GM18519 (cell line): ENCODE results near the gene SGPP2.
"Not testable (repeated sequence)": the region's sequence is repeated elsewhere in the genome, so short reads cannot be mapped to it uniquely, and the experiment has no call there.

ENCODE experiments used
- ATAC-seq: cut with Tn5 transposase; IDR thresholded peaks from one replicate; pipeline ENCODE4 v1.9.1; 2021; ENCODE audit warnings: mild to moderate bottlenecking, moderate library complexity; ENCODE audit not compliant: unreplicated experiment, low FRiP score

SGPP2 gene

DNA sequence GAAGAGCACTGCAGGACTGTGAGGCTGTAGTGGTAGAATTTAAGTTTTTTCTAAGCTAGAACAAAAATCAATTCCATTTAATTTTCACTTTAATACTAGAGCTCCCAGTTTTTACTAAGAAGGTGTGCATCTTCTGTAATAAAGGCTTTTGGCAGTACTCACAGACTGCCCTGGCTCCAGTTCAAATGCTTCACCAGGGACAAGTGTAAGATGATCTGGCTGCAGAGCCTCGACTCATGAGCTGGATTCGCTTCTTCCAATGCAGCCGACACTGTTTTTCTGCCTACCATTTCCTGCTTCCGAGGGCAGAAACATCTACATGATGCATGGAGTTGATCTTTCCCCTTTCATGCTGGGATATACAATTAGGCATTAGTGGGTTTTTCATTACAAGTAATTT is 144.5 kb downstream of the SGPP2 start:
- ATAC-seq, result no peak

GRCh38 chr2:222569826-222570225 is 145.5 kb downstream of the SGPP2 start:
- no peak for ATAC-seq

DNA sequence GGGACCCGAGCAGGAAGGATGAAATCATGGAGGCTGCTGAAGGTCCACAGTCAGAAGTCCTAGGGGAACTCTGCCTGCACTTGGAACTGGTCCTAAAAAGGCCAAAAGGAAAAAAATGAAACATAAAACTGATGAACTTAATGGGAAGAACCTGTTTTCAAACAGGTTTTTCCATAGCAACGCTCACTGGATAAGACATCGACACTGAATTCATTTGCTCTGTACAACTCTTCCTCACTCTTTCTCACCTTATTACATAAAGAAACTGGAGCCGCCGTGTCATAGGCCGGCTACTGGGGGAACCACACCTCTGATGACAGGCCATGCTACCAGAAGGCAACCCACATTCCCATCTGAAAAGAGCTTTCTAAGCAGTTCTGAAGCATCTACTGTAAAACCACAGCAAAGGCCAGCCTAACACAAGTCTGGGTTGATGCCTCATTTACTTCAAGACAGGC is 147.9 kb downstream of the SGPP2 start:
- no peak for ATAC-seq

- no peak for ATAC-seq
These were observed 148.4 kb downstream of the SGPP2 start for GRCh38 chr2:222572751-222573174.

DNA sequence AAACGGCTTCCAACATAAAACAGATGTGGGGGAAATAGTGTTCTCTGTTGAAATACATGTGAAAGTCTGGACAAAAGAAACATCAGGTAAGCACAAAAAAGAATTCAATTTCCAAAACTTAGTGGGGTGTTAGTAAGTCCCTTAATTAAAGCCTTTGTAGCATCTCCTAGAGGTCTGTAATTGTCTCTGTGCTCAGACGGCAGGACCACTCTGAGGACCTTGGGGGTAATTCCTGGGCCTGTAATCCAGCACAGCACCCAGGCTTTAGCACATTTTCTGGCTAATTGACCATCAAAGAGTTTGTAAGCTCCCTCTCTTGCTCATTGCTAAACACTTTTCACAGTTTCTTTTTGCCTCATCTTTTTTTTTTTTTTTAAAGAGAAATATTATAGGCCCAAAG is 151.3 kb downstream of the SGPP2 start:
- ATAC-seq, result no peak

GRCh38 chr2:222576171-222577081 is 152.1 kb downstream of the SGPP2 start:
- no peak for ATAC-seq

- no peak for ATAC-seq
These were observed 153.0 kb downstream of the SGPP2 start for GRCh38 chr2:222577341-222577740.

DNA sequence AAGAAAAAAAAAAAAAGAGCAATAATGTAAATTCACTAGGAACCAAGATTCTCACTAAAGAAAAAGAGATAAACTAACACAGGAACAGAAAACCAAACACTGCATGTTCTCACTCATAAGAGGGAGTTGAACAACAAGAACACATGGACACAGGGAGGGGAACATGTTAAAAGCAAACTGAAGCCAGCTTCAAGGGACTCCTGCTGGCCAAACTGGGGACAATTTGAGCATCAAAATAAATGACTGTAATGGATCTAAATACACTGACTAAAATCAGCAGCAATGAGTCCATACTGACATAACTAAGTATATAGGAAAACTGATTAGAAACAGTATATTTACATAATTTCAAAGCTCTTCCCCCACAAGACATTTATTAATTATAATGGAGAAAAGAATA is 158.6 kb downstream of the SGPP2 start:
- ATAC-seq, result no peak

- ATAC-seq, result not testable (repeated sequence)
These were observed 160.2 kb downstream of the SGPP2 start for GRCh38 chr2:222584589-222584988.

- ATAC-seq, result no peak
These were observed 167.3 kb downstream of the SGPP2 start for GRCh38 chr2:222591661-222592060.

- ATAC-seq, result no peak
These were observed 167.8 kb downstream of the SGPP2 start for GRCh38 chr2:222592176-222592575.

GRCh38 chr2:222594679-222595078 is 170.3 kb downstream of the SGPP2 start:
- ATAC-seq, result no peak

- ATAC-seq, result no peak
These were observed 171.2 kb downstream of the SGPP2 start for GRCh38 chr2:222595581-222595980.

- ATAC-seq, result no peak
These were observed 174.3 kb downstream of the SGPP2 start for GRCh38 chr2:222598611-222599010.

- ATAC-seq, result no peak
These were observed 179.2 kb downstream of the SGPP2 start for GRCh38 chr2:222603501-222603900.

- ATAC-seq, result no peak
These were observed 180.6 kb downstream of the SGPP2 start for GRCh38 chr2:222604749-222605515.

- no peak for ATAC-seq
These were observed 182.0 kb downstream of the SGPP2 start for GRCh38 chr2:222606306-222606705.

- ATAC-seq, result no peak
These were observed 183.7 kb downstream of the SGPP2 start for GRCh38 chr2:222608081-222608480.

GRCh38 chr2:222609381-222609780 is 185.0 kb downstream of the SGPP2 start:
- ATAC-seq, result no peak
